GM15510 (cell line): Measurements from ENCODE around the gene IGFBP2.

Experiments
- POLR2A ChIP-seq: IDR thresholded peaks from 3 replicates; pipeline ENCODE4 v1.6.1; 2011; ENCODE audit warnings: borderline replicate concordance; ENCODE audit not compliant: insufficient read length; ENCODE audit errors: extremely low read depth

Gene IGFBP2

GRCh38 chr2:216632952-216633615, at the start of gene IGFBP2:
TSS of gene IGFBP2 (plus strand) at chr2:216633420. CDS start at chr2:216633524, 104 bp downstream.
- no peak for TF ChIP-seq POLR2A

- TF ChIP-seq POLR2A: no peak
Measured at GRCh38 chr2:216583606-216584005, 49.6 kb upstream of the IGFBP2 start.

- TF ChIP-seq POLR2A: no peak
Measured at GRCh38 chr2:216584112-216584511, 49.1 kb upstream of the IGFBP2 start.

- no peak for TF ChIP-seq POLR2A
Measured at GRCh38 chr2:216585441-216585840, 47.8 kb upstream of the IGFBP2 start.

- no peak for TF ChIP-seq POLR2A
Measured at GRCh38 chr2:216588861-216589710, 44.1 kb upstream of the IGFBP2 start.

- TF ChIP-seq POLR2A: no peak
Measured at GRCh38 chr2:216589791-216590190, 43.4 kb upstream of the IGFBP2 start.

- TF ChIP-seq POLR2A: no peak
Measured at GRCh38 chr2:216590780-216591179, 42.4 kb upstream of the IGFBP2 start.

GRCh38 chr2:216591480-216591879, 41.7 kb upstream of the IGFBP2 start:
- TF ChIP-seq POLR2A: no peak

- no peak for TF ChIP-seq POLR2A
Measured at GRCh38 chr2:216594081-216594480, 39.1 kb upstream of the IGFBP2 start.

GRCh38 chr2:216596236-216596979, 36.8 kb upstream of the IGFBP2 start:
- TF ChIP-seq POLR2A: no peak

GRCh38 chr2:216596980-216597509, 36.2 kb upstream of the IGFBP2 start:
- no peak for TF ChIP-seq POLR2A

GRCh38 chr2:216601632-216602409, 31.4 kb upstream of the IGFBP2 start:
- no peak for TF ChIP-seq POLR2A

- no peak for TF ChIP-seq POLR2A
Measured at GRCh38 chr2:216603010-216603883, 30.0 kb upstream of the IGFBP2 start.

GRCh38 chr2:216603884-216604245, 29.4 kb upstream of the IGFBP2 start:
- TF ChIP-seq POLR2A: no peak

GRCh38 chr2:216604458-216604857, 28.8 kb upstream of the IGFBP2 start:
- no peak for TF ChIP-seq POLR2A
